ENCODE results near the gene GRID1. TPM values are rescaled to one million over a fixed set of nuclear protein-coding genes. Genes with fewer than 3 reads are reported as not detected.

GRID1 gene
- total RNA-seq, 3 donors from 2014 or later, result 0.61 to 1.9 (median 0.87) TPM

- DNase-seq (no peak), ATAC-seq (no peak)
- Histone ChIP-seq H3K9me3 (no peaks in the 10 kb centered on the region), H3K4me3 (no peak overlapping the region), H3K36me3 (ENCODE audit: low read depth) (no peaks in the 10 kb centered on the region), H3K4me1 (ENCODE audit: low read depth) (no peaks in the 10 kb centered on the region)
- intact Hi-C loops (cut with DNase I, micrococcal nuclease), result no loop called here
- TF ChIP-seq CTCF (IDR thresholded peaks at IDR 0.05), result no peak
Measured at GRCh38 chr10:86219271-86219670, 147.3 kb downstream of the GRID1 start.

GRCh38 chr10:86218842-86219241 is 147.8 kb downstream of the GRID1 start:
- no peak overlapping the region for H3K4me3 ChIP-seq
- TF ChIP-seq CTCF (IDR thresholded peaks at IDR 0.05), result no peak
- no peaks in the 10 kb centered on the region for H3K36me3 ChIP-seq (ENCODE audit: low read depth)
- ATAC-seq, result no peak
- H3K4me1 ChIP-seq (ENCODE audit: low read depth), result no peaks in the 10 kb centered on the region
- no peaks in the 10 kb centered on the region for H3K9me3 ChIP-seq
- intact Hi-C loops (cut with DNase I, micrococcal nuclease), result no loop called here
- no peak for DNase-seq

- intact Hi-C loops (cut with DNase I, micrococcal nuclease), result no loop called here
- H3K4me3 ChIP-seq, result no peak overlapping the region
- H3K9me3 ChIP-seq, result no peaks in the 10 kb centered on the region
- DNase-seq (no peak), ATAC-seq (no peak)
- no peaks in the 10 kb centered on the region for H3K4me1 ChIP-seq (ENCODE audit: low read depth)
- TF ChIP-seq CTCF (IDR thresholded peaks at IDR 0.05), result no peak
- no peaks in the 10 kb centered on the region for H3K36me3 ChIP-seq (ENCODE audit: low read depth)
Measured at GRCh38 chr10:86218160-86218559, 148.4 kb downstream of the GRID1 start.

GRCh38 chr10:86217371-86218080 is 149.1 kb downstream of the GRID1 start:
- intact Hi-C loops (cut with DNase I, micrococcal nuclease), result no loop called here
- no peaks in the 10 kb centered on the region for H3K36me3 ChIP-seq (ENCODE audit: low read depth)
- H3K9me3 ChIP-seq, result no peaks in the 10 kb centered on the region
- DNase-seq (no peak), ATAC-seq (no peak)
- TF ChIP-seq CTCF (IDR thresholded peaks at IDR 0.05), result no peak
- H3K4me3 ChIP-seq, result no peak overlapping the region
- no peaks in the 10 kb centered on the region for H3K4me1 ChIP-seq (ENCODE audit: low read depth)

GRCh38 chr10:86216886-86217285 is 149.7 kb downstream of the GRID1 start:
- H3K9me3 ChIP-seq, result no peaks in the 10 kb centered on the region
- TF ChIP-seq CTCF (IDR thresholded peaks at IDR 0.05), result no peak
- H3K36me3 ChIP-seq (ENCODE audit: low read depth), result no peaks in the 10 kb centered on the region
- DNase-seq, result no peak
- H3K4me1 ChIP-seq (ENCODE audit: low read depth), result no peaks in the 10 kb centered on the region
- no peak overlapping the region for H3K4me3 ChIP-seq
- intact Hi-C loops (cut with DNase I, micrococcal nuclease), result no loop called here
- no peak for ATAC-seq

GRCh38 chr10:86215712-86216111 is 150.9 kb downstream of the GRID1 start:
- no peak overlapping the region for H3K4me3 ChIP-seq
- ATAC-seq (no peak), DNase-seq (no peak)
- H3K36me3 ChIP-seq (ENCODE audit: low read depth), result no peaks in the 10 kb centered on the region
- H3K9me3 ChIP-seq, result no peaks in the 10 kb centered on the region
- TF ChIP-seq CTCF (IDR thresholded peaks at IDR 0.05), result no peak
- intact Hi-C loops (cut with DNase I, micrococcal nuclease), result no loop called here
- H3K4me1 ChIP-seq (ENCODE audit: low read depth), result no peaks in the 10 kb centered on the region
